Pulmonary artery endothelial cell (primary cell): ENCODE results near the gene CPVL. TPM values are rescaled to one million over a fixed set of nuclear protein-coding genes. Genes with fewer than 3 reads are reported as not detected.

ENCODE experiments used
- DNase-seq: peaks from one replicate; pipeline ENCODE4 v3.0.0-alpha.2; 2011; ENCODE audit warnings: low read depth, low spot score
- total RNA-seq: library from RNA; depleted of rRNA; stranded (reverse); fragments of >200 nt; gene quantifications from 2 replicates; pipeline ENCODE4 v1.2.3, GENCODE V29; 2014

CPVL gene
- total RNA-seq, 1 donor from 2014 or later, result not detected

DNA sequence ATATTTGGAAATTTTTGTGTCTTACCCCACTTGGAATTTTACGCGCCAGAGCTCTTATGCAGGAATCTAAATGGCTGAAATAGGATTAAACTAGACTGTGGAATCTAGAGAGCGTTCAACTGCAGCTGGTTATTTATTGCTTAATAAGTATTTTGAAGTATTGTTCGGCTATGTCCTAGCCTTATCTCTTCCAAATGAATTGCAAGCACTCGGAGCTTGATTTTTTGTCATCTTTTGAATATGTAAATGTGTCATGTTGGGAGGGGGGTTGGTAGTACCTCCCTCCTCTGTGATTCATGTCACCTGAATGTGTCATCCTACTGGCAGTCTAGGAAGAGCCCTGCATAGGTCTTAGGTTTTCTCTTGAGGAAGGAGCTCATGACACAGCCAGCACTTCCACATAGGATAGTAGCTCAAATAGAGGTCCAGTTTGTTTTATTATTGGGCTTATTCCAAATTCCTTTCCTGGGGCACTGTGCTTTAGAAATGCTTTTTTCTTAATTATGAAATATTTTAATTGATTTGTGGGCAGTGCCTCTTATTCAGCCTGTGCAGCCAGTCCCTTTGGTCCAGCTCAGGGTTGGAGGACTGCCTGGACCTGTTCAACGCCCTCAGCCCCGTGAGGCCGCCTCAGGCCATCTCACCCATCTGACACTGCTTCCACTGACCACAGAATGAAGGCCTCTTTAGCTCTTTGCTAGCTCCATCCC, 165.7 kb downstream of the CPVL start:
- DNase-seq, result no peak

- DNase-seq, result no peak
Observed at GRCh38 chr7:28979776-28980175, 166.6 kb downstream of the CPVL start.

DNA sequence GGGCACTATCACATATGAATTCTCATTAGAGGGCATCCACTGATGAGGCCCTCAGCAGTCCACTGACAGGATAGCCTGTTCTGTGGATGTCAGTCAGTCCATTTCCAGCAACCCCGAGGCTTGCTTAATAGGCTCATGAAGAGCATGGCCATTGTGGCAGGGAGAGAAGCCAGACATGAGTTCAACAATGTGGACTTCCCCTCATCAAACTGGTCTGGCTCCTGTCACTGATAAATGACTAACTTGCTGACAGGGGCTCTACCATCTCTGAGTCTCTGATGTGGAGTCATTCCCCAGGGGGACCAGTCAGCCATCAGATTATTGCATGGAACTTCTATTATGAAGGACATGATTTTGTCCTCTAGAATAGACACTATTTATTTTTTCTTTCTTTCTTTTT, 168.5 kb downstream of the CPVL start:
- no peak for DNase-seq

- no peak for DNase-seq
Observed at GRCh38 chr7:28976022-28976421, 170.3 kb downstream of the CPVL start.

- no peak for DNase-seq
Observed at GRCh38 chr7:28973591-28973990, 172.7 kb downstream of the CPVL start.

GRCh38 chr7:28964056-28964455, 182.3 kb downstream of the CPVL start:
- no peak for DNase-seq

GRCh38 chr7:28961972-28962371, 184.4 kb downstream of the CPVL start:
- DNase-seq, result no peak

- DNase-seq, result no peak
Observed at GRCh38 chr7:28960071-28960840, 186.1 kb downstream of the CPVL start.

DNA sequence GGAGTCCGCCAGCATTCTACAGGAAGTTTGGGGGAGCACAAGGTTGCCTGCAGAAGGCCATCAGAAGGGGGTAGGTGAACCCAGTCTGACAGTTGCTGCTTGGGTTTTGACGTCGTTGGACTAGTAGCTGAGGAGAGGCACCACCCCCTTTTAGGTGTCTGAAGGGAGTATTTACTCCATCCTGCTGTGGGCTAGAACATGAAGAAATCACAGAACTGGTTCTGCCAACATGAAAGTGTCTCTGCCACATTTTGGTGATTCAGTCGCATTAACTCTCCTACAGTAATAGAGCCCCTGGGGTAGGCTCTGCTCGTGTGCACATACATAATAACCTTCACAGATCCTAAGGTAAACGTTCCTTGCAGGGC, 187.4 kb downstream of the CPVL start:
- DNase-seq, result no peak

DNA sequence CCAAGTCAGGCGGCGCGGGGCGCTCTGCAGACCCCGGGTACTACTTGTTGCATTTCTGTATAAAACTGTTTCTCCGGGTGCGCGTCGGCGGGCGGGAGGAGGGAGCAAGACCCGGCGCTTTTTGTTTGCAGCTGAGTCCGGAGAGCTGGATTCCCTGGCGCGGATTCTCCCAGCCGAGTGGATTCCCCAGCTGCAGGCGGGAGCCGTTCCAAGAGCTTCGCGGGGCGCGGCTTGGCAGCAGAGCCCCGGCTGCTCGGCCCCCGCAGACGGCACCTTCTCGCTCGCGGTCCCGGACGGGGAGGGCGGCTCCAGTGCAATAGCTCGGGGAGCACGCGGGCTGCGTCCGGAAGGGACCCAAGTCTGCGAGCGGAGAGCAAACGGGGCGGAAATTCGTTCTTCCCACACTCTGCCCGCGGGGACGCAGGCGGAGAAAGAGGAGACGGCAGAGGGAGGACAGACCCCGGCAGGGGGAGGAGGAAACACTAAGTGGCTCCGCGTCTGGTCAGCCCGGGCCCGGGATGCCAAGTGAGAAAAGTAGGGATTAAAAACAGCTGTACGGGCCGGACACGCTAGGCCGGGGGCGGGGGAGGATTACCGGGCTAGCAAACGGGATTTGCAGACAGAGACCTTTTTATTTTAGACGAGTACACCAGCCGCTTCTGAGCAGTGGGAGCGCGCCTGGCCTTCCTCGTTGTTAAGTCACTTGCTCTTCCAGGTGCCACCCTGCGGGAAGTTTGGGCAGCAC, 187.9 kb downstream of the CPVL start, which contains the start of gene TRIL:
TRIL (minus strand) TSS at position 96 of the 745 bp plus-strand sequence. CDS start 284 bp downstream, outside the sequence.
- no peak for DNase-seq

DNA sequence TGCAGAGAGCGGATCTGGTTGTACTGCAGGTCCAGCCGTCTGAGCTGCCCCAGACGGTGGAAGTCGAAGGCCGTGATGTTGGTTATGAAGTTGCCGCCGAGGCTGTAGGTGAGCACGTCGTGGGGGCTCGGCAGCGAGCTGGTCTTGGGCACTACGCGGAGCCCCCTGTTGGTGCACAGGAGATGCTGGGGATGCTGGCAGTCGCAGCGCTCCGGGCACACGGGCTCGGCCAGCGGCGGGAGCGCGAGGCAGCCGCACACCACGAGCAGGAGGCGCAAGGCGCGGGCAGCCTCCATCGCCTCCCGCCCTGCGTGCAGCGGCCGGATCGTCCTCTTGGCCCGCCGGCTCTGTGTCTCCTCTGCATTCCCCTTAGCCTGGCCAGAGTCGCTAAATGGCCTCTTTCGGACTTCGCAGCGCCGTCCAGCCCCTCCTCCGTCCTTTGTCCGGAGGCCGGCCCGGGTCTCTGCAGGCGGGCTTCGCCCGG, 188.5 kb downstream of the CPVL start:
- no peak for DNase-seq

DNA sequence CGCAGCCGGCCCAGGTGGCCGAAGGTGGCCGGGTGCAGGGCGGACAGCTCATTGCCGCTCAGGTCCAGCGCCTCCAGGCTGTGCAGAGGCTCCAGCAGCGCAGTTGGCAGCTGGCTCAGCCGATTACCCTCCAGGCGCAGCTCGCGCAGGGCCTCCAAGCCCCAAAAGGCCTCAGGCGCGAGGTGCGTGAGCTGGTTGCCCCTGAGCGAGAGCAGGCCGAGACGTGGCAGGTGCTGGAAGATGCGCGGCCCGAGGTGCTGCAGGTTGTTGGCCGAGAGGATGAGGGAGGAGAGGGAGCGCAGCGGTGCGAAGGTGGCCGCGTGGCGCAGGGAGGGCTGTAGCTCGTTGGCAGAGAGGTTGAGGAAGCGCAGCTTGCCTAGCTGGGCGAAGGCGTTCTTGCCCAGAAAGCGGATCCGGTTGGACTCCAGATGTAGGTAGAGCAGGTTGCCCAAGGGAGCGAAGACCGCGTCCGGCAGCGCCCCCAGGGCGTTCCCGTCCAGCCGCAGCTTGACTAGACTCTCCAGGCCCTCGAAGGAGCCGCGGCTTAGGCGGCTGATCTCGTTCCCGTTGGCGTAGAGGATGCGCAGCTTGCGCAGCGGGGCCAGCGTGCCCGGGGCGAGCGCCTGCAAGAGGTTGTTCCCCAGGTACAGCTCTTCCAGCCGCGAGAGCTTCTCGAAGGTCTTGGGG, 189.1 kb downstream of the CPVL start:
- DNase-seq, result no peak

DNA sequence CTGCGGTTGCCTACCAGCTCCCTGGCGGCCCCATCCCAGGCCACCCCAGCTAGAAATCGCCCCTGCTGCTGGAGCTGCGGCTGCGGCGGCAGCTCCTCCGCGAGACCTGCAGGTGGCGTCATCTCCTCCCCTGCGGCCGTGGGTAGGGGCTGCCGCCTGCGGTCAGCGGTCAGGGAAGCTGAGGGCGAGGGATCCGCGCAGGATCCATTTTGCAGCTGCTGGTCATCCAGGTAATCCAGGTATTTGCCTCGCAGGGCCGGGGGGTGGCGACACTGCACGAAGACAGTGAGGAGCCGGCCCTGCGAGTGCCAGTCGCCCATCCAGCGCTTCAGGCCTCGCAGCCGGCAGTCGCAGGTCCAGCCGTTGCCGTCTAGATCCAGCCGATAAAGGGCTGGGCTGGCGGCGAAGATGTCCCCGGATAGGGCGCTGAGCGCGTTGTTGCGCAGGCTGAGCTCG, 189.7 kb downstream of the CPVL start:
- no peak for DNase-seq

- DNase-seq, result no peak
Observed at GRCh38 chr7:28955718-28956607, 190.4 kb downstream of the CPVL start.

GRCh38 chr7:28955356-28955717, 191.0 kb downstream of the CPVL start:
- DNase-seq, result no peak

- DNase-seq, result no peak
Observed at GRCh38 chr7:28954946-28955345, 191.4 kb downstream of the CPVL start.

GRCh38 chr7:28954471-28954870, 191.9 kb downstream of the CPVL start:
- no peak for DNase-seq

- DNase-seq, result no peak
Observed at GRCh38 chr7:28953633-28954032, 192.7 kb downstream of the CPVL start.
